Hepatocyte (in vitro differentiated cells): ENCODE results near the gene WNT6. TPM values are rescaled to one million over a fixed set of nuclear protein-coding genes. Genes with fewer than 3 reads are reported as not detected.

ENCODE experiments used
- DNase-seq: peaks from one replicate; pipeline ENCODE4 v3.0.0-alpha.2; 2016; ENCODE audit warnings: low spot score
- H2AFZ ChIP-seq: fragments of 200-600 bp; sonication (generic); 2 replicates; pipeline ENCODE4 v1.6.0; 2016; ENCODE audit warnings: antibody characterized with exemption, mild to moderate bottlenecking
- H3K27ac ChIP-seq: fragments of 200-600 bp; sonication (generic); 2 replicates; pipeline ENCODE4 v1.5.1; 2016; ENCODE audit warnings: mild to moderate bottlenecking
- H3K27me3 ChIP-seq: fragments of 200-600 bp; sonication (generic); 2 replicates; pipeline ENCODE4 v1.6.1; 2016
- H3K36me3 ChIP-seq: fragments of 200-600 bp; sonication (generic); replicated peaks from 2 replicates; pipeline ENCODE4 v1.5.1; 2016; ENCODE audit warnings: low read depth; ENCODE audit not compliant: insufficient read depth
- H3K4me1 ChIP-seq: fragments of 200-600 bp; sonication (generic); 2 replicates; pipeline ENCODE4 v1.5.1; 2016; ENCODE audit warnings: mild to moderate bottlenecking, moderate library complexity; ENCODE audit not compliant: insufficient read depth
- H3K4me2 ChIP-seq: fragments of 200-600 bp; sonication (generic); 2 replicates; pipeline ENCODE4 v1.6.0; 2016
- H3K4me3 ChIP-seq: fragments of 200-600 bp; sonication (generic); 2 replicates; pipeline ENCODE4 v1.5.1; 2016; ENCODE audit warnings: mild to moderate bottlenecking
- H3K79me2 ChIP-seq: fragments of 200-600 bp; sonication (generic); 2 replicates; pipeline ENCODE4 v1.6.0; 2017; ENCODE audit warnings: mild to moderate bottlenecking
- H3K9me2 ChIP-seq: fragments of 200-600 bp; sonication (generic); replicated peaks from 2 replicates; pipeline ENCODE4 v1.6.0; 2017; ENCODE audit warnings: mild to moderate bottlenecking; ENCODE audit not compliant: insufficient read depth
- H3K9me3 ChIP-seq: fragments of 200-600 bp; sonication (generic); 2 replicates; pipeline ENCODE4 v1.5.1; 2016; ENCODE audit warnings: low read depth, mild to moderate bottlenecking
- H4K20me1 ChIP-seq: fragments of 200-600 bp; sonication (generic); 2 replicates; pipeline ENCODE4 v1.6.0; 2016; ENCODE audit warnings: mild to moderate bottlenecking; ENCODE audit not compliant: insufficient read depth, poor library complexity, severe bottlenecking
- CTCF ChIP-seq: fragments of 200-600 bp; sonication (generic); IDR thresholded peaks from 2 replicates; pipeline ENCODE4 v1.5.1; 2016; ENCODE audit warnings: antibody characterized with exemption, mild to moderate bottlenecking; ENCODE audit not compliant: poor library complexity
- EZH2 ChIP-seq: fragments of 200-600 bp; sonication (generic); IDR thresholded peaks from 2 replicates; pipeline ENCODE4 v1.6.1; 2016; ENCODE audit warnings: antibody characterized with exemption, mild to moderate bottlenecking, borderline replicate concordance
- EZH2phosphoT487 ChIP-seq: fragments of 200-600 bp; sonication (generic); IDR thresholded peaks from one replicate; pipeline ENCODE4 v1.6.1; 2018; ENCODE audit warnings: antibody characterized with exemption, mild to moderate bottlenecking, low read depth, moderate library complexity; ENCODE audit not compliant: unreplicated experiment, severe bottlenecking
- WGBS: methylation state at CpG from one replicate; pipeline ENCODE4 v1.1.6; 2016; ENCODE audit warnings: low lambda C conversion rate; ENCODE audit errors: missing lambda C conversion rate; 5-methylcytosine and 5-hydroxymethylcytosine counted together
- polyA plus RNA-seq: library from polyadenylated mRNA; unstranded; fragments of >200 nt; fragmentation: Nextera tagmentation; extraction: Ambion mirVana; gene quantifications from 2 replicates; pipeline ENCODE4 v1.2.1, GENCODE V29; 2016
- total RNA-seq: library from RNA; depleted of rRNA; stranded (reverse); fragments of >200 nt; gene quantifications from 2 replicates; pipeline ENCODE4 v1.2.3, GENCODE V29; 2014

Gene WNT6
- total and polyA plus RNA-seq, 2 experiments from 2014 or later = 7.1 to 22.8 TPM

GRCh38 chr2:218832520-218832919 lies 27.1 kb upstream of the WNT6 start:
- Histone ChIP-seq H3K79me2 (no peaks in the 10 kb centered on the region), H4K20me1 (no peaks in the 10 kb centered on the region), H3K4me1 (no peaks in the 10 kb centered on the region), H3K4me2 (no peak overlapping the region), H3K36me3 (no peaks in the 10 kb centered on the region), H3K27me3 (peaks cover 9% of the 10 kb centered on the region), H3K4me3 (no peak overlapping the region), H2AFZ (no peak overlapping the region), H3K9me2 (no peaks in the 10 kb centered on the region), H3K9me3 (no peaks in the 10 kb centered on the region), H3K27ac (no peak overlapping the region)
- WGBS = 91% methylated on average over 3 of the region's 3 CpGs
- TF ChIP-seq EZH2 (no peak), CTCF (no peak), EZH2phosphoT487 (no peak)
- no peak for DNase-seq

GRCh38 chr2:218833023-218833609 lies 26.5 kb upstream of the WNT6 start:
- WGBS = 76% methylated on average over 4 of the region's 4 CpGs
- TF ChIP-seq EZH2 = no peak
- TF ChIP-seq CTCF = no peak
- TF ChIP-seq EZH2phosphoT487 = no peak
- H3K27me3 ChIP-seq = peaks cover 9% of the 10 kb centered on the region
- DNase-seq = no peak
- no peaks in the 10 kb centered on the region for H3K79me2 ChIP-seq
- no peaks in the 10 kb centered on the region for H3K9me3 ChIP-seq
- H3K4me1 ChIP-seq = no peaks in the 10 kb centered on the region
- no peak overlapping the region for H3K4me3 ChIP-seq
- no peaks in the 10 kb centered on the region for H3K9me2 ChIP-seq
- H3K27ac ChIP-seq = no peak overlapping the region
- H4K20me1 ChIP-seq = no peaks in the 10 kb centered on the region
- no peaks in the 10 kb centered on the region for H3K36me3 ChIP-seq
- no peak overlapping the region for H3K4me2 ChIP-seq
- no peak overlapping the region for H2AFZ ChIP-seq

- no peak overlapping the region for H3K27ac ChIP-seq
- TF ChIP-seq EZH2 (no peak), EZH2phosphoT487 (no peak), CTCF (no peak)
- no peak for DNase-seq
- peaks cover 9% of the 10 kb centered on the region for H3K27me3 ChIP-seq
- no peaks in the 10 kb centered on the region for H3K4me1 ChIP-seq
- H3K4me3 ChIP-seq = no peak overlapping the region
- no peaks in the 10 kb centered on the region for H4K20me1 ChIP-seq
- H3K9me2 ChIP-seq = no peaks in the 10 kb centered on the region
- H2AFZ ChIP-seq = no peak overlapping the region
- H3K79me2 ChIP-seq = no peaks in the 10 kb centered on the region
- no peak overlapping the region for H3K4me2 ChIP-seq
- no peaks in the 10 kb centered on the region for H3K9me3 ChIP-seq
- no peaks in the 10 kb centered on the region for H3K36me3 ChIP-seq
- 58% methylated on average over 4 of the region's 4 CpGs for WGBS
Observed at GRCh38 chr2:218834685-218835084, 24.9 kb upstream of the WNT6 start.

GRCh38 chr2:218837495-218837894 lies 22.1 kb upstream of the WNT6 start:
- H3K9me3 ChIP-seq = no peaks in the 10 kb centered on the region
- WGBS = 90% methylated on average over 2 of the region's 2 CpGs
- H4K20me1 ChIP-seq = no peaks in the 10 kb centered on the region
- TF ChIP-seq CTCF = no peak
- no peak for TF ChIP-seq EZH2phosphoT487
- TF ChIP-seq EZH2 = no peak
- peaks cover 9% of the 10 kb centered on the region for H3K27me3 ChIP-seq
- no peak for DNase-seq
- no peak overlapping the region for H2AFZ ChIP-seq
- no peaks in the 10 kb centered on the region for H3K36me3 ChIP-seq
- H3K4me3 ChIP-seq = no peak overlapping the region
- no peak overlapping the region for H3K27ac ChIP-seq
- H3K4me1 ChIP-seq = no peaks in the 10 kb centered on the region
- no peaks in the 10 kb centered on the region for H3K9me2 ChIP-seq
- H3K4me2 ChIP-seq = no peak overlapping the region
- no peaks in the 10 kb centered on the region for H3K79me2 ChIP-seq
